ENCODE measurements around the gene UGT1A3.
A peak's percentile ranks its signal among the peaks of the same experiment; 100 is the strongest.

Gene UGT1A3

GRCh38 chr2:233816334-233816733 lies 87.5 kb downstream of the UGT1A3 start:
- no peaks in the 10 kb centered on the region; a peak in 1 of 22 replicates for H4K20me1 ChIP-seq
- H3K4me1 ChIP-seq = peaks cover 5 to 22% (median 20%) of the 10 kb centered on the region in 10 experiments; a peak in 19 of 20 replicates
- H3K27ac ChIP-seq = no peak overlapping the region
- no peak overlapping the region for H3K4me3 ChIP-seq
- peak overlapping the region in 10 of 11 experiments; percentile 27 to 77 (median 66); a peak in 18 of 22 replicates for H3K4me2 ChIP-seq
- TF ChIP-seq Cebpa-rat (IDR thresholded peaks at IDR 0.05) = no peak
- H3K9me3 ChIP-seq (replicated peaks in 1 of 11) = no peaks in the 10 kb centered on the region; a peak in 1 of 22 replicates
- H3K27me3 ChIP-seq = no peaks in the 10 kb centered on the region
- H3K36me3 ChIP-seq = no peaks in the 10 kb centered on the region
- peak overlapping the region in 1 of 11 experiments; percentile 4; a peak in 1 of 22 replicates for H3K9ac ChIP-seq

- H3K36me3 ChIP-seq = no peaks in the 10 kb centered on the region
- no peaks in the 10 kb centered on the region for H3K27me3 ChIP-seq
Measured at GRCh38 chr2:233816771-233817170, 87.9 kb downstream of the UGT1A3 start.

GRCh38 chr2:233817361-233817911 lies 88.6 kb downstream of the UGT1A3 start:
- peak overlapping the region in 3 of 11 experiments; percentile 20 to 47 (median 28); a peak in 2 of 22 replicates for H3K9ac ChIP-seq

More at GRCh38 chr2:233816771-233817170, 87.9 kb downstream of the UGT1A3 start:
- Histone ChIP-seq H3K9me3 (replicated peaks in 1 of 11) (no peaks in the 10 kb centered on the region), H3K4me1 (peaks cover 5 to 25% (median 20%) of the 10 kb centered on the region in 10 experiments; a peak in 19 of 20 replicates), H3K27ac (no peak overlapping the region), H3K4me2 (peak overlapping the region in 10 of 11 experiments; percentile 27 to 77 (median 66); a peak in 19 of 22 replicates), H3K4me3 (no peak overlapping the region), H4K20me1 (no peaks in the 10 kb centered on the region; a peak in 1 of 22 replicates), H3K9ac (peak overlapping the region in 1 of 11 experiments; percentile 4; a peak in 1 of 22 replicates)
- no peak for TF ChIP-seq Cebpa-rat (IDR thresholded peaks at IDR 0.05)

GRCh38 chr2:233817995-233818638 lies 89.3 kb downstream of the UGT1A3 start:
- no peaks in the 10 kb centered on the region for H3K9me3 ChIP-seq (replicated peaks in 1 of 11)
- H4K20me1 ChIP-seq = no peaks in the 10 kb centered on the region; a peak in 1 of 22 replicates
- no peak overlapping the region for H3K4me3 ChIP-seq
- no peaks in the 10 kb centered on the region for H3K27me3 ChIP-seq
- H3K9ac ChIP-seq = peak overlapping the region in 3 of 11 experiments; percentile 20 to 47 (median 28); a peak in 2 of 22 replicates
- TF ChIP-seq Cebpa-rat (IDR thresholded peaks at IDR 0.05) = no peak
- H3K4me1 ChIP-seq = peaks cover 13 to 38% (median 28%) of the 10 kb centered on the region in 10 experiments
- peak overlapping the region in 10 of 11 experiments; percentile 55 to 77 (median 66); a peak in 18 of 22 replicates for H3K4me2 ChIP-seq
- H3K36me3 ChIP-seq = no peaks in the 10 kb centered on the region
- peak overlapping the region in 1 of 11 experiments; percentile 45; a peak in 1 of 22 replicates for H3K27ac ChIP-seq

More at GRCh38 chr2:233817361-233817911, 88.6 kb downstream of the UGT1A3 start:
- peak overlapping the region; percentile 27 to 77 (median 64) for H3K4me2 ChIP-seq
- TF ChIP-seq Cebpa-rat (IDR thresholded peaks at IDR 0.05) = no peak
- no peak overlapping the region for H3K4me3 ChIP-seq
- peak overlapping the region in 1 of 11 experiments; percentile 45; a peak in 2 of 22 replicates for H3K27ac ChIP-seq
- H3K27me3 ChIP-seq = no peaks in the 10 kb centered on the region
- H4K20me1 ChIP-seq = no peaks in the 10 kb centered on the region; a peak in 1 of 22 replicates
- peaks cover 6 to 31% (median 21%) of the 10 kb centered on the region in 10 experiments; a peak in 19 of 20 replicates for H3K4me1 ChIP-seq
- no peaks in the 10 kb centered on the region for H3K9me3 ChIP-seq (replicated peaks in 1 of 11)
- H3K36me3 ChIP-seq = no peaks in the 10 kb centered on the region

GRCh38 chr2:233818639-233819621 lies 90.1 kb downstream of the UGT1A3 start:
- Histone ChIP-seq H3K4me2 (no peak overlapping the region; a peak in 1 of 22 replicates), H4K20me1 (no peaks in the 10 kb centered on the region; a peak in 1 of 22 replicates), H3K27me3 (no peaks in the 10 kb centered on the region), H3K4me3 (no peak overlapping the region), H3K36me3 (no peaks in the 10 kb centered on the region), H3K27ac (no peak overlapping the region), H3K9ac (no peak overlapping the region), H3K4me1 (peaks cover 19 to 46% (median 36%) of the 10 kb centered on the region in 10 experiments), H3K9me3 (replicated peaks in 1 of 11) (no peaks in the 10 kb centered on the region)
- TF ChIP-seq Cebpa-rat (IDR thresholded peaks at IDR 0.05) = no peak

GRCh38 chr2:233819884-233820773 lies 91.3 kb downstream of the UGT1A3 start:
- H3K9me3 ChIP-seq (replicated peaks in 1 of 11) = no peaks in the 10 kb centered on the region
- H3K4me2 ChIP-seq = no peak overlapping the region
- peaks cover 19 to 51% (median 41%) of the 10 kb centered on the region in 10 experiments for H3K4me1 ChIP-seq
- H3K9ac ChIP-seq = no peak overlapping the region
- no peak overlapping the region for H3K4me3 ChIP-seq
- no peak overlapping the region for H3K27ac ChIP-seq
- no peaks in the 10 kb centered on the region for H3K27me3 ChIP-seq
- H3K36me3 ChIP-seq = no peaks in the 10 kb centered on the region
- no peak for TF ChIP-seq Cebpa-rat (IDR thresholded peaks at IDR 0.05)
- no peaks in the 10 kb centered on the region; a peak in 1 of 22 replicates for H4K20me1 ChIP-seq

- H3K36me3 ChIP-seq = no peaks in the 10 kb centered on the region
- no peak overlapping the region for H3K4me3 ChIP-seq
- H3K4me1 ChIP-seq = peaks cover 19 to 51% (median 41%) of the 10 kb centered on the region in 10 experiments
- H3K9me3 ChIP-seq (replicated peaks in 1 of 11) = no peaks in the 10 kb centered on the region
- H4K20me1 ChIP-seq = no peaks in the 10 kb centered on the region; a peak in 1 of 22 replicates
- TF ChIP-seq Cebpa-rat (IDR thresholded peaks at IDR 0.05) = no peak
- H3K27me3 ChIP-seq = no peaks in the 10 kb centered on the region
- H3K27ac ChIP-seq = no peak overlapping the region
- H3K9ac ChIP-seq = no peak overlapping the region
- no peak overlapping the region for H3K4me2 ChIP-seq
Measured at GRCh38 chr2:233820774-233821105, 91.9 kb downstream of the UGT1A3 start.

- Histone ChIP-seq H4K20me1 (no peaks in the 10 kb centered on the region; a peak in 1 of 22 replicates), H3K27me3 (no peaks in the 10 kb centered on the region)
Measured at GRCh38 chr2:233821196-233821595, 92.4 kb downstream of the UGT1A3 start.

More at GRCh38 chr2:233821196-233821595, 92.4 kb downstream of the UGT1A3 start:
- H3K4me2 ChIP-seq = no peak overlapping the region
- TF ChIP-seq Cebpa-rat (IDR thresholded peaks at IDR 0.05) = no peak
- no peak overlapping the region for H3K27ac ChIP-seq
- no peak overlapping the region for H3K9ac ChIP-seq
- H3K9me3 ChIP-seq (replicated peaks in 1 of 11) = peaks cover 0 to 3% (median 1%) of the 10 kb centered on the region in 11 experiments; a peak in 5 of 22 replicates
- peaks cover 19 to 51% (median 41%) of the 10 kb centered on the region in 10 experiments for H3K4me1 ChIP-seq
- no peaks in the 10 kb centered on the region for H3K36me3 ChIP-seq
- H3K4me3 ChIP-seq = no peak overlapping the region

Measured in BLaER1 treated with 17β-estradiol and CSF1 and Interleukin-3, amounts not matched to agents 10 nM and 100 nM (cell line).